Suppressor macrophage treated with lipopolysaccharide for 4 hours (primary cell): ENCODE measurements around the gene PKNOX2.

Source experiments
- DNase-seq: peaks from one replicate; pipeline ENCODE4 v3.0.0-alpha.2; 2020

PKNOX2 gene

DNA sequence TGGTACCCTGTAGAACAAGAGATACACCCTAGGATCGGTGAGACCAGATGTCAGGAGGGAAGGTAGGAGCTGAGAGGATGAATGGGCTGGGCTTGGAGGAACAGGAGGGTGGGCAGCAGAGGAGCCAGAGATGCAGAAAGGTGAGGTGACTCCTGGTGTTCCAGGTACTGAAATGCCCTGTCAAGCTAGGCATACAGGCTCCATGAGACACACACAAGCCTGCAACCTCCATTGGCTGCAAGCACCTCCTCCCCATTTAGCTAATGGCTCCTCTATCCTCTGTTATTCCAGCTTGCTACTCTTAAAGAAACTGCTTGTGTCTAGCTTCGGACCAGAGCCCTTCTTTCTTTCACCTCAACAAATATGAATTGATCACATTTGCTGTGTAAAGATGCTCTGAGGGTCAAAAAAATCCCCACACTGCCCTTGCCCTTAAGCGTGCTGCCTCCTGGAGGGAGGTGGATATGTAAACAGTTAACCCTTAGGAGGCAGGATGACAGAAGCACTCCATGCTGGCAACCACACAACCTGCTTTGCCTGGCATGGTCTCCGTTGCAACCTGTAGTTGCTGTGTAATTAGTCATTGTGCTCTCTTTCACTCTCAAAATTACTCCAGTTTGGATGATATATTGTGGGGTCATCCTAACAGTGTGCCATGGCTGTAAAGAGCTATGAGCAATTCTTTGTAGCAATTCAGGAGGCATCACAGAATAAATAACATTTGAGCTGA lies 156.0 kb downstream of the PKNOX2 start:
- no peak for DNase-seq

DNA sequence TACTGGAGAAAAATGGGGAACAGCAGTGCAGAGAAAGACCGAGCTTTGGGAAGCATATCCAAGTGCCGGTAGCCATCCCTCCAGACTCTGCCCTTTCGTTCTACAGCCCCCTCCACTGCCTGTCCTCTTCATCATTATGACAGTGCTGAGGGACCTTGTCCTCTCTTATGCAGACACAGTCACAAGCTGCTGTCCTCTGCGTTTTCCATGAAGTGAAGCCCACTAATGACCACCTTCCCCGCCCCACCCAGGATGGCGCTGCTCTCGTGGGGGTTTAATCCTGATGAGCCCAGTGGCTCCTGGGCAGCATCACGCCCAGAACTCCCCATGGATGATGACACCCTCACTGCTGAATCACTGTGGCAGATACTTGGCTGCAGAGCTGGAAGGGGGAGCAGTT lies 157.7 kb downstream of the PKNOX2 start:
- DNase-seq: no peak

DNA sequence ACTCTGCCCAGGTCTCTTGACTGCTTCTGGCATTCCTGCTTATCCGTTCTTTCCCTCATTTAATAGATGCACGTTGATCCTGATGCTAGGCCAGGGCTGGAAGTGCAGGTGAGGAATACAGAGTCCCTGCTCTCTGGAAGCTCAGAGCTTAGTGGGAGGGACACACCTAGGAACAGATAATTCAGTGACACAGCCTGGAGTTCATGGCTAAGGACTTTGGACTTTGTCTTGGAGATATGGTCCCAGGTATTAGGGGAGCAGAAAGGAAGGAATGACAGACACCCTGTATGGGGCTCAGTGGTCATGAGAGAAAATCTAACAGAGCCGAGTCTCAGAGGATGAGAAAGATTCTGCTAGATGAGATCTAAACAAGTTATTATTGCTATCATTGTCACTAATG lies 160.6 kb downstream of the PKNOX2 start:
- no peak for DNase-seq

DNA sequence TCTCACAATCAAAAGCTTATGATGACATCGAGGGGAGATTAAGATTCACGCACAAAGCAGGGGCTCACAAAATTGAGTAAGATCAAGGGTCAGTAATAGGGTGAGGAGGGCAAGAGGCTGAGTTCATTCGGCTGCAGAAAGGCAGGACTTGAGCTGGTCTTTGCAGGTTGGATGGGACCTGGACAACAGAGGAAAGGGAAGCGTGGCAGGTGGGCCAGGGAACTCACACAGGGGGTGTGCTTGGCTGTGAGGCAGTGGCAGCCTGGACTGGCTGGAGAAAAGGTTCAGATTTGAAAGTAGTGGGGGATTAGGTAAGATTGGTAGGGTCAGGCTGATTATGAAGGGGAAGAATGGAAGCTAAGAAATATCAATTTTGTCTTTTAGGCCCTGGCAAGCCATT lies 161.6 kb downstream of the PKNOX2 start:
- DNase-seq: no peak

DNA sequence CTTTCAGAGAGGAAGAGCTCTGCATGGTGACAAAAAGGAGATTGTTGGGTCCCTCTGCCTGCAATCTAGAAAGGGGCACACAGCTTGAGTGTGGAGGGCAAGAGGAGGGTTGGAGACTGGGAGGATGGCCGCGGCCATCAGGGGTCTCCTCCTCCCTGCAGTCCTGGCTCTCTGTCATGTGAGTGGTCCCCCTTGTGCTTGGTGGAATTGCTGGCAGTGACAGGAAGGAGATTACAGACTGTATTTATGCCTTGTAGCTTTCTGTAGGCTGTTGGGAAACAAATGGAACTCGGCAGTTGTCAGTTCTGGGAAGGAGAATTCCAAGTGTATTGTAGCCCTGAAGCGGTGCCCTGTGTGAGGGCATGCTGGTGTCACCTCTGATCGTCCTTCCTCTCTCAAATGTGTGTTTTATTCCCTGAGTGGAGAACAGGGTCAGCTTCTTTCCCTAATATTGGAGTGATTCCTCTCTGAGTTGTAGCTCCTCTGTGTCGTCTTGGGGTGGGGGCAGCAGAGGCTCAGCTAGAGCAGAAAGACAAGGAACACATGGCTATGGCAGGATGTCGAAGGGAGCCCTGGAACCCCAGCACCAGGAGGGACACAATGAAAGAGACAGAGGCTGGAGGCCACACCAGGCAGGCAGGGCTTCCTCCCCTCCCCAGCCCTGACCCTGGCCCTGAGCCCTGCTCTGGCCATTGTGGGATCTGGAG lies 163.1 kb downstream of the PKNOX2 start:
- no peak for DNase-seq

DNA sequence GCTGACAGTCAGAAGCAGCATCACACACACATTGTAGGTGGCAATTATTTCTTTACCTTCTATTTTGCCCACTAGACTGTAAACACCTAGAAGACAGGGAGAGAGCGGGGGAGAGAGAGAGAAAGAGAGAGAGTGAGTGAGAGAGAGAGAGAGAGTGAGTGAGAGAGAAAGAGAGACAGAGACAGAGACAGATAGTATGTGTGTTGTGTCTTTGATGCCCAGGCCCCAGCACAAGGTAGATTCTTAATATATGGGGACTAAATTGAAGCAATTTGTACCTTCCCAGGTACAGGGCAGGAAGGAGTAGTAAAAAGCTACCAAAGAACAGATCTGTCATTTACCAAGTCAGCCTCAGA lies 163.7 kb downstream of the PKNOX2 start:
- no peak for DNase-seq

DNA sequence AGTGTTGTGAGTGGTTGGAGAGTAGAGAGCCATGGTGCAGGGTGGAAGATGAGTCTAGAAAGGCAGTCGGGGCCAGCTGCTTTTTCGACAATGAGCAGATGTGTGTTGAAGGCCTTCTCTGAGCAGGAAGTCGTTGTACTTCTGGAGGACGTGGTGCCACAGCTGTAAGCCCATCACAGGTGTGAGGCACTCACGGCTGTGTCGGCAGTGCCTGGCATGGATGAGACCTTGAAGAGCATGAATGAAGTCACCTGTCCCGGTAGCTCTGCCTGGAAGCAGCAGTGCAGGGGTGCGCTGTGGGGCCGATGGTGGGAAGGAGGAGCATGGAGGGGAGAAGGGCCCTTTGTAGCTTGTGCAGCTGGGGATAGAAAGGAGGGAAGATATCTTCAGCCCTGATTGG lies 165.2 kb downstream of the PKNOX2 start:
- DNase-seq: no peak

DNA sequence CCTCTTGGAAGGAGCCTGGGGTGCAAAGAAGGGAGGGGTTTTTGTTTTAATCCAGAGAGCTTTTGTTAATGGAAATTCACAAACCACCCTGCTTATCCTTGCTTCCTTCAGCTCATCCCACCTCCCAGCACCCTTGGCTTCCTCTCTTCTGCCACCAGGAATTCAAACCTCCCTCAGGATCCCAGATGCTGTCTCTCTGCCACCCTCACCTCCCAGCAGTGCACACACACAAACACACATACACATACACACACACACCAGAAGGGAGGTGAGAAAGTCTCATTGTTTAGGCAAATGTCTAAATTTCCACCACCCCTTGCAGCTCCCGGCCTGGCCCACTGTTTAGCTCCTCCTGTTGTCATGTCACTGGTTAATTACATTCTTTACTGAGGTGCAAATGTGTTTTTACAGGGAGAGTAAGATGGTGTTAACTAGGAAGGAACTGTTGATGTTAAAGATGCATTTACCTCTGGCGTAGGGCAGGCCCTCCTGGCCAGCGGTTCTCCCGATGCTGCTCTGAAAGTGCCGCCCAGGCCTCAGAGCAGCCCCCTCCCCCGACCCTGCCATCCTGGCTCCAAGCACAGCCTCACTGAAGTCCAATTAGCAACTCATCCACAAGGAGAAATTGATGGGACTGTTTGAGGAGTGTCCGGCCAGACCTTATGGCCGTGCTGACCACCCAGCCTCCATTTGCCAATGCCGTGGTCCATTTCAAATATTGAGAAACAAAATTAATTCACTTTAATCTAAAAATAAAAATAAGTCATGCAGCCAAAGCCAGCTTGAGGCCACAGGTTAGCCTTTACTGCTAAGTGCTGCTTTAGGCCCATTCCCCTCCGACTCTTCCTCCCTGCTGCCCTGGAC lies 166.1 kb downstream of the PKNOX2 start:
- no peak for DNase-seq

DNA sequence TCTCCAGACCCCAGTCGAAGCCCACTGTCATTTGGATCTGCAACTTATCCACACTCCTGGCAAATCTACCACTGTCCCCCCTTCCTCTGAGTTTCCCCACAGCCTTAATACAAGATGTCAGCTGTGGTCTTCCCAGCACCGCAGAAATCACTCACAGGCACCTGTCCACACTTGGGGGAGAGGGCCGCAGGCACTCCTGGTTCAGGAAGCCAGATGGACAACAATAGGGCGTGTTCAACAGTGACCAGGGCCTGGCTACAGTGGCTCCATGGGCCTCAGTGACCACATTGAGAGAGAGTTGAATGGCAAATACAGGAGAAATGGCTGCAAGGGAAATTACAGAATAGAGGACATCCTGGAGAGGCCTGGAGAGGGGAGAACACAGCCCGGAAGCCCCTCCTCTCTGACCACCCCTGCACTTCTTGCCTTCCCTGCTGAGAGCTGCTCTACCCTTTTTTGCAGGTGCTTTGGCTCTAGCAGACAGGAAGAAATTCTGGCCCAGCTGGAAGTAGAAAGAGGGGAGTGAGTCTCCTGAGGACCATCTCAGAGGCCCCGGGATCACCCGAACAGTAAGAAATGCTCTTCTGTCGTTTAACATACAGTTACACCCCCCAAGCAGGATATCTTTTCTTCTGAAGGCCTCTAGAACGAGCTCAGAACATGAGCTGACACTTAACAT lies 166.9 kb downstream of the PKNOX2 start:
- DNase-seq: no peak

DNA sequence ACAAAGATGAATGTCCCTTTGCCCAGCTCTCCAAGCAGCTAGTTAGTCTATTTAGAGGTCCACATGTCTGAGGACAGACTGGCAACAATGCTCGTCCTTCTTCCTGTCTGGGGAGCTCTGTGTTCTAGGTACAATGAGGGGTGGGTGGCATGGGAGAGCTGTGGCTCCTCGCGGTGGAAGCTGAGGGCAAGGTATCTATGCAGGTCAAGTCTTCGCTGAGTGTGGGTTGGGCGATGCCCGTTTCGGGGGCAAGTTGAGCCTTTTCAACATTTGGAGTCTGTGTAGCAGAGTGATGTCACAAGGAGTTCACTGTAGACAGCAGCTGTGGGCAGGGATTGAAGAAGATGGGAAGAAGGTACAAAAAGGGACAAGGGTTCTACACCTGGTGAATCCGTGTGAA lies 168.3 kb downstream of the PKNOX2 start:
- DNase-seq: no peak

DNA sequence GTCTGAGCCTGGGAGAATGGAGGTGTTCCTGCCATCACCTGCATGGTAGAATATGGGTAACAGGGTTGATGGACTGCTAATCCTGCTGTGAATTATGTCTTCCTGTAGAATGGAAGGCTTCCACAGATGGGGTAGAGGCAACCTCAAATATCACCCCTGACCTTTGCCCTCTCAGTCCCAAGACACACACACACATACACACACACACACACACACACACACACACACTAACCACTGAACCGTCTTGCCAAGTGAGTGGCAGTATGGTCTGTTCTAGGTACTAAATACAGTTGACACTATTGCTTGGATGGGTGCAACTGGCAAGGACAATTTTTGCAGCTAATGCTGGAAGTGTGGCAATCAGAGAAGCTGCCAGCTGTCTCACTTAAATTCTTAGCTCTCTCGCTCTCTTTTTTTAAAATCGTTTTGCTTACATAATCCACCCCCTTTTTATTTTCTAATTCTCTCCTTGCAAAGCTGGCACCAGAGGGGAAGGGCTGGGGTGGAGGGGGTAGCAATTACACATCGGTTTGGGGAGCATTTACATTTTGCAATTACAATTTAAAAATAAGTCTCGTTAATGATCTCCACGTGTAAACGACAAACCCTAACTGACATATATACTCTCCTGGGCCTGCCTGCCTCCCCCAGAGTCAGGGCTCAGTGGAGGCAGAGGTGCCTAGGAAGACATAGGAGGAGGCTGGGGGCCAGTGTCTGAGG lies 169.0 kb downstream of the PKNOX2 start:
- no peak for DNase-seq

DNA sequence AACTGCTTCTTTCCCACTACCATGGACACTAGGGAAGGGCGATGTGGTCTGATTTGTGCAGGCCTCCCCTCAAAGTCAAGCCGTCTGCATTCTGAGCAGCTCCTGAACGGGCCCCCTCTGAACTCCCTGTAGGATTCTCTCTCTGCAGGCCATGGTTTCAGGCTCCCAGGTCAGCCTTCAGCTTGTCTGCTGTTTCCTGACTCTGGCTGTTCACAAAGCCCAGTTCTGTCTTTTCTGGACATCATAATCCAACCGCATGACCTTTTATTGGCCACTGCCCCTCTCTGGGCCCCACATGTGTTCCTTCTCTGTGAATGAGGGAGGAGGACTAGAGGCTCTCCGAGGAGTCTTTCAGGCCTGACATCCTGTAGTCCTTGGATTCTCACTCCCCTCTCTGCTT lies 170.6 kb downstream of the PKNOX2 start:
- no peak for DNase-seq

DNA sequence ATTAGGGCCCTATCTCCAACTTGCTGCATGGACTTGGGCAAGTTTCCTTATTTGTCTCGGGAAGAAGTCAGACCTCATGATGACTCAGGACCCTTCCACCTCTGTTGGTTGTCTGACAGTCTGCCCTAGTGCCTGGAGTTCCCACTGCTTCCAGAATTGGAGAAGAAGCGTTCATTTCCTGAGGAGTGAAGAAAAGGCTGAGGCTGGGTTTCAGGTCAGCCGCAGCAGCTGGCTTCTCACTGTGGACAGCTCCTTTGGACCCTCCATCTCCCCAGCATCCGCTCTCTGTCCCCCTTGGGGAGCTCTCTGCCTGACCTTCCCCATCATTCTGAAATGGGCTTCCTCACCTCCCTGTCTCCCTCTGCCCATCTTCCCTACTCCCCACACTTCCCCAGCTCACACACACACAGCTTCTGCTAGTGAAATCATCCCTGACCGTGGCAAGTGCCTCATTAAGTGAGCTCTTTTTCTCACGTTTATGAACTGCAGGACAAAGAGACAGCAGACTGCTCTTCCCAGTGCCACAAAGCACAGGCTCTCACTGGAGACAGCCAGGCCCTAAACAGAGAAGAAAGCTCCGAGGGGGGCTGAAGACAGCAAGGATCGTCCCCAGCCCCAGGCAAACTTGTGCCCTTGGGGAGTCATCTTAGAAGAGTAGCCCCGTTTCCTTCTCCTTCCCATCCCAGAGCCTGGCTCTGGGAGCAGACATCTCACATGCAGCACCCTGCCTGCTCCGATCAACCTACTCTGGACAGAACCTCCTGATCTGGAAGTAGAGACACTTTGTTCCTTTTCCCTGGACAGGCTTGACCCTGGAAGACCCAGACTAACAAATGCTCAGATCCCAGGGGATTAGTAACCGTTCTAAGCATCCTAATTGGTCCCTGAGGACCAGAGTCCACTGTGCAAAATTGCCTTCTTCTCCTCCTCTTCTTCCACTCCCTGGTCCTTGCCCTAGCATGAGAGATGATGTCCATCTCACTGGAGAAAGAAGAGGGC lies 173.6 kb downstream of the PKNOX2 start:
- DNase-seq: no peak

DNA sequence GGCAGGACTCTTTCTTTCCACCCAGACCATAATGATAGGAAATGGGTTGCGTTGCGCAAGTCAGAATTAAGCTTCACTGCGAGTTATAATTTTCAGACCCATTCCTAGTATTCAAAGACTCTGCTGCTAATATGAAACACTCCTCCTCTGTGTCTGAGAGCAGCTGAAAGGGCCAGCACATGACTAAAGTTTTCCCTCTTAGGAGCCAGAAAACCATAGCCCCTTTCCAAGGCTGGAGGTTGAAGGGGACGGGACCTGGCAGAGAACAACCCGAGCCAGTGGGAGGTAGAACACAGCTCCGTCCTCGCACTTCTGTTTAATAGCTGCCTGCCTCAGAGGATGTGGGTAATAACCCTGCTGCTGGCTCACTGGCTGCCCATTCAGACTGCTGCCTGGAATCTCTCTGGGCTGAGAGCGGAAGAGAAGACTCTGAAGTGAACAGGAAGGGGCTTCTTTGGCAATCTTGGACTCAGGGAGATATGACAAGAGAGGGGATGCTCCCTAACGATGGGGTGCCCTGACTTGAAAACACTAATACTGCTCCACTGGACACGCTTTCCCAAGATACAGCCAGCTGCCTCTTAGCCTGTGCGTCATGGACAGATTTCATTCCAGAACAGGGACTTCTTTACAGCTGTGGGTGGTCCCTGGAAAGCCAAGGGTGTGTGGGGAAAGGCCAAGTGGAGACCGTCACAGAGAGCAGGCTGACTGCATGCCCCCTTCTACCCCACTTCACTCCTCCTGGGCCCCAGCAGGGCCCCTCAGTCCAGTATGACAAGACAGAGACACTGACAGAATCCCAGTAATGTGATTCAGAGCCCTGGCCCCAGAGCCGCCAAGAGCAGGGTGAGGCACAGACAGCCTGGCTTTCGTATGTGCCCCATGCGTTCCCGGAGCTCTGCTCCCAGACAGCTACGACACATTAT lies 174.6 kb downstream of the PKNOX2 start:
- DNase-seq: no peak

DNA sequence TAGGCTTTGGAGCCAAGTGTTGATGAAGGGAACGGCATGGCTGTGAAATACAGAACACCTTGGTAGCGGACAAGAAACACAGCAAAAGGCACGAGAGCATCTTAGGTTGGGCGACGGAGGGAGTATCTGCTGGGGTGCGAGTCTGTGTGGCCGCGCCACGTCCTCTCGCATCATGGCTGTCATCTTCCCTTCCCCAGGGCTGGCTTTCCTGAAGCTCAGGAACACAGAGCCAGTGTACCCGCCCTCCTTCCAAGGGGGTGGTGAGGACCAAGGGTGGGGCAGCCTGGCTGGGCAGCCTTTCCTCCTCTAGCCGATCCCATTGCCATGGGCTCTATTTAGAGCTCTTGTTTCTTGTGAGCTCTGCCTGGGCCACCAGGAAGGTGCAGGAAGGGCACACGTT lies 177.1 kb downstream of the PKNOX2 start:
- no peak for DNase-seq

DNA sequence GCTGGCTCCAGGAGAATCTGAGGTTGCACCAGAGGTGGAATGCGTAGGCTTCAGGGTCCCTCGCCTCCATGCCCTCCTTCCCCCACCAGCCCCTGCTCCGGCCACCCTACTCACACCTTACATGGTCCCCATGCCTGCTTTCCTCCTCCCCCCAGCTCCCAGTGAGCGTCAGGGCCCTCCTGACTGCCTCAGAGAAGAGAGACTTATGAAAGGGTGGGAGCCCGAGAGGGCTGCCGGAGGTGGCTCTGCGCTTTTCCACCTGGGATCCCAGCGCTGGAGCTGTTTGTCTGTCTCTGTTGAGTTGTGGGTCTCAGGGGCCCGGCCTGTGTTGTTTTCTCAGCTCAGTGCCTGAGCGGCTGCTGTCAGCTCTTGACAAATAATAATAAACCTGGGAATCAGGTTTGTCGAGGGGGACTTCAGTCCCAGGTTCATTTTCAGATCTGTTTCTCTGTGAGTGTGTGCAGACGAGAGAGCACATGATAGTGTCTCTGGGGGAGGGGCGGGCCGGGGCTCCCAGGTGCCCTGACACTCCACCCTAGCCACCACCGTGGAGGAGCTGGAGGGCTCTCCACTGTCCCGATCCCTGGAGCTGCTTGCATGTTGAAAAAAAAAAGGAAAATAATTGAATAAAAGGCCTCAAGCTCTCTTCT lies 177.9 kb downstream of the PKNOX2 start:
- no peak for DNase-seq

DNA sequence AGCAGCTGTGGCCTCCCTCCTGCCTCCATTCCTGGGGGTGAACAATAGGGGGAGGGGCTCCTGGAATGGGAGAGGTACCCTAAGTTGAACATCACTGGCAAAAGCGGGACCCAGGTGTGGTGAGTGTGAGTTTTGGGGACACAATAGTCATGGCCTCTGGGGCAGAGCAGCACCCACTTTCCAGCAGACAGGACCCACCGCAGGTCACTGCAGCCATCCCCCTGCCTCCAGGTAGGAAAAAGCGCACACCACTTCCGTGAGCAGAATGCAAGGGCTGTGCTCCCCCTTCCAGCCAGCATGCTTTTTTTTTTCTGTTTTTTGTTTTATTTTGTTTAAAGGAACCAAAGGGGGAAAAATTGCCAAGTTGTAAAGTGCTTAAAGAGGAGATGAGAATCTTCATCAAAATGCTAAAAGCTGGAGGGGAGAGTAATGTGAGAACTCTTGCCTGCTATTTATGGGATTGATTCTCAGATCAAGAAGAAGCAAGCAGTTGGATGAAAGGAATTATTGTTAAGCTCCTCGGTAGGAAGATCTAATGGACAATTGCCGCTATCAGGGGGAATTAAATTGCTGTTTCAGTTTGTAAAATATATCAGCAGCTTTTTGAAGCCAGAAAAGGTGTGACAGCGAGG lies 178.7 kb downstream of the PKNOX2 start:
- DNase-seq: no peak

DNA sequence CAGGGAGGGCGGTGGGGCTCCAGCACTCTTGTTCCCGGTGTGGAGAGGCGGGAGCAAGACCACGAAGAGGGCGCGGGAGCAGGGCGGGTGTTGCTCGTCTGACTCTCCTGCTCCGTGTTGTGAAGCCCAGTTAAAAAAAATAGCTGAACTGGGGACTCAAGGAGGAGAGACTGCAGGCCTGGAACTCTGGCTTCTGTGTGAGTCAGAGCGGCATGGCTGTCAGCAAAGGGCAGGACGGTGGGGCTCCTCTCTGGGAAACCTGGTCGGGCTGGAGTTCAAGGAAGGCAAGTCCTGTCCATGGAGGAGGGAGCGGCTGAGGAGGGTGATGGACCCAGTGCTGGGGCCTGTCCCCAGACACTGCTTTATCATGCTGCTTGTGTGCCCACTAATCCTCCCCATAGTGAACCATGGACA lies 179.2 kb downstream of the PKNOX2 start:
- no peak for DNase-seq

DNA sequence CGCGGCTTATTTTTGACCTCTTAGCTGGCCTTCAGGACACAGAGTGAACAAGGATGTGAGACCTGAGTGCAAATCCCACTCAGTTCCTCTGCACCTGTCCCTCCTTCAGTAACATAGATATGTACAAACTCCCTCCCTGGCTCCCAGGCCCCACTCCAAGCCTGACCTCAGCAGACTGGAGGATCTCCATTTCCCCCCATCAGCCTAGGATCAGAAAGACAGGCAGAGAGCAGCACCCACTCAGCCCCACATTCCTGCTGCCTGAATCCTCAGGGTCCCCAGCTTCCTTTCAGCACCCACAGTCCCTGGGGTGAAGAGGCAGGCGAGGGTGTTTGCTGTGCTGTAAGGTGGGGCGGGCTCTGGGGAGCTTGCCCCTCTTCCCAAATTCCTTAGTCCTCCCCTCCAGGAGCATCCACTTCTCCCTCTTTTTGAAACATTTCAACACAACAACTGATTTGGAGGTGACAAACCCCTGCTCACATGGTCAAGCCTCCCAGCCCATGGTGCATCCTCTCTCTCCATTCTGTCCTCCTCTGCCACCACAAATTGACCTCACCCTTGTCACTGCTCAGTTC lies 180.4 kb downstream of the PKNOX2 start:
- no peak for DNase-seq
